ENCODE measurements around the gene COL28A1. TPM values are rescaled to one million over a fixed set of nuclear protein-coding genes. Genes with fewer than 3 reads are reported as not detected.

The COL28A1 gene
- total and polyA plus RNA-seq, 12 donors = 0.66 to 16.0 (median 2.8) TPM

GRCh38 chr7:7428806-7429205, 106.9 kb downstream of the COL28A1 start:
- no peak for DNase-seq
- Histone ChIP-seq H3K27ac (no peak overlapping the region), H3K4me1 (replicated peaks in 1 of 2) (peaks cover 0 to 4% of the 10 kb centered on the region in 2 donors), H3K36me3 (replicated peaks in 1 of 2) (no peaks in the 10 kb centered on the region), H3K27me3 (no peaks in the 10 kb centered on the region), H3K4me3 (no peak overlapping the region), H3K9me3 (replicated peaks in 1 of 3) (no peaks in the 10 kb centered on the region)
- intact Hi-C loops (cut with DNase I) = loop anchor here (10.0 kb wide), 3 partner anchors 106 to 786 kb away; partner anchors contain the start of gene COL28A1 (in 1 of the 2)
- no peak for TF ChIP-seq CTCF (IDR thresholded peaks at IDR 0.05)
- TF ChIP-seq POLR2A (IDR thresholded peaks at IDR 0.05) = no peak
- 78 to 86% (median 82%) methylated on average over 4 of the region's 4 CpGs for WGBS, 4 donors

GRCh38 chr7:7427363-7427762, 108.3 kb downstream of the COL28A1 start:
- peaks cover 0 to 4% of the 10 kb centered on the region in 2 donors for H3K4me1 ChIP-seq (replicated peaks in 1 of 2)
- no peaks in the 10 kb centered on the region for H3K36me3 ChIP-seq (replicated peaks in 1 of 2)
- no peak for DNase-seq
- H3K9me3 ChIP-seq (replicated peaks in 1 of 3) = no peaks in the 10 kb centered on the region
- H3K4me3 ChIP-seq = no peak overlapping the region
- H3K27me3 ChIP-seq = no peaks in the 10 kb centered on the region
- WGBS, 4 donors = 89 to 91% (median 91%) methylated on average over 1 of the region's 1 CpG
- TF ChIP-seq CTCF (IDR thresholded peaks at IDR 0.05) (no peak), POLR2A (IDR thresholded peaks at IDR 0.05) (no peak)
- intact Hi-C loops (cut with DNase I) = loop anchor here (10.0 kb wide), 3 partner anchors 107 to 787 kb away; partner anchors contain the start of gene COL28A1 (in 1 of the 2)
- no peak overlapping the region for H3K27ac ChIP-seq

- intact Hi-C loops (cut with DNase I) = loop anchor here (10.0 kb wide), 3 partner anchors 108 to 788 kb away; partner anchors contain the start of gene COL28A1 (in 1 of the 2)
- TF ChIP-seq POLR2A (IDR thresholded peaks at IDR 0.05) = no peak
- TF ChIP-seq CTCF (IDR thresholded peaks at IDR 0.05) = no peak
- Histone ChIP-seq H3K4me1 (replicated peaks in 1 of 2) (peaks cover 0 to 4% of the 10 kb centered on the region in 2 donors), H3K9me3 (replicated peaks in 1 of 3) (no peaks in the 10 kb centered on the region), H3K27me3 (no peaks in the 10 kb centered on the region), H3K36me3 (replicated peaks in 1 of 2) (no peaks in the 10 kb centered on the region), H3K4me3 (no peak overlapping the region), H3K27ac (no peak overlapping the region)
- DNase-seq = no peak
- 58 to 72% (median 63%) methylated on average over 2 of the region's 2 CpGs for WGBS, 4 donors
These were observed 109.0 kb downstream of the COL28A1 start for GRCh38 chr7:7426676-7427075.

GRCh38 chr7:7425321-7425720, 110.4 kb downstream of the COL28A1 start:
- TF ChIP-seq CTCF (IDR thresholded peaks at IDR 0.05) (no peak), POLR2A (IDR thresholded peaks at IDR 0.05) (no peak)
- H3K36me3 ChIP-seq (replicated peaks in 1 of 2) = no peaks in the 10 kb centered on the region
- peaks cover 0 to 4% of the 10 kb centered on the region in 2 donors for H3K4me1 ChIP-seq (replicated peaks in 1 of 2)
- WGBS, 4 donors = 85 to 88% (median 86%) methylated on average over 7 of the region's 7 CpGs
- H3K4me3 ChIP-seq = no peak overlapping the region
- H3K27me3 ChIP-seq = no peaks in the 10 kb centered on the region
- no peaks in the 10 kb centered on the region for H3K9me3 ChIP-seq (replicated peaks in 1 of 3)
- intact Hi-C loops (cut with DNase I) = loop anchor here (10.0 kb wide), 3 partner anchors 109 to 789 kb away; partner anchors contain the start of gene COL28A1 (in 1 of the 2)
- no peak for DNase-seq
- H3K27ac ChIP-seq = no peak overlapping the region

Data from adrenal gland (tissue), 12 donors.